Measurements from ENCODE around the gene SLC16A5.

Gene SLC16A5

GRCh38 chr17:75084039-75084660 is 3.6 kb upstream of the SLC16A5 start:
- DNase-seq (ENCODE audit: low read depth in 2 of 3, low spot score in 1 of 3): no peak

- DNase-seq (ENCODE audit: low read depth in 2 of 3, low spot score in 1 of 3): no peak
Observed at GRCh38 chr17:75086496-75087181, 1.1 kb upstream of the SLC16A5 start.

GRCh38 chr17:75087182-75087557 is 584 bp upstream of the SLC16A5 start:
- DNase-seq (ENCODE audit: low read depth in 2 of 3, low spot score in 1 of 3): no peak

GRCh38 chr17:75088465-75089417 is 987 bp downstream of the SLC16A5 start:
- no peak for DNase-seq (ENCODE audit: low read depth in 2 of 3, low spot score in 1 of 3)

GRCh38 chr17:75090871-75091854 is 3.4 kb downstream of the SLC16A5 start:
- no peak for DNase-seq (ENCODE audit: low read depth in 2 of 3, low spot score in 1 of 3)

GRCh38 chr17:75091855-75092327 is 4.1 kb downstream of the SLC16A5 start:
- no peak for DNase-seq (ENCODE audit: low read depth in 2 of 3, low spot score in 1 of 3)

- no peak for DNase-seq (ENCODE audit: low read depth in 2 of 3, low spot score in 1 of 3)
Observed at GRCh38 chr17:75093548-75094158, 5.9 kb downstream of the SLC16A5 start.

- DNase-seq (ENCODE audit: low read depth in 2 of 3, low spot score in 1 of 3): no peak
Observed at GRCh38 chr17:75094871-75095399, 7.2 kb downstream of the SLC16A5 start.

- DNase-seq (ENCODE audit: low read depth in 2 of 3, low spot score in 1 of 3): no peak
Observed at GRCh38 chr17:75096082-75096625, 8.4 kb downstream of the SLC16A5 start.

GRCh38 chr17:75097865-75098264 is 10.1 kb downstream of the SLC16A5 start:
- no peak for DNase-seq (ENCODE audit: low read depth in 2 of 3, low spot score in 1 of 3)

GRCh38 chr17:75098861-75099260 is 11.1 kb downstream of the SLC16A5 start:
- no peak for DNase-seq (ENCODE audit: low read depth in 2 of 3, low spot score in 1 of 3)

GRCh38 chr17:75099881-75100595 is 12.3 kb downstream of the SLC16A5 start:
- DNase-seq (ENCODE audit: low read depth in 2 of 3, low spot score in 1 of 3): no peak

GRCh38 chr17:75102385-75102821 is 14.6 kb downstream of the SLC16A5 start:
- DNase-seq (ENCODE audit: low read depth in 2 of 3, low spot score in 1 of 3): no peak

- DNase-seq (ENCODE audit: low read depth in 2 of 3, low spot score in 1 of 3): no peak
Observed at GRCh38 chr17:75103601-75104554, 16.1 kb downstream of the SLC16A5 start.

- no peak for DNase-seq (ENCODE audit: low read depth in 2 of 3, low spot score in 1 of 3)
Observed at GRCh38 chr17:75105126-75106080, 17.6 kb downstream of the SLC16A5 start.

GRCh38 chr17:75108193-75108592 is 20.4 kb downstream of the SLC16A5 start:
- no peak for DNase-seq (ENCODE audit: low read depth in 2 of 3, low spot score in 1 of 3)

- DNase-seq (ENCODE audit: low read depth in 2 of 3, low spot score in 1 of 3): no peak
Observed at GRCh38 chr17:75109046-75109406, 21.3 kb downstream of the SLC16A5 start.
